ENCODE results near the gene TRAPPC8.

- TF ChIP-seq REST (IDR thresholded peaks at IDR 0.05): no peak
- TF ChIP-seq CTCF (IDR thresholded peaks at IDR 0.05): no peak
- TF ChIP-seq RFX5 (IDR thresholded peaks at IDR 0.05): no peak
- no peak for TF ChIP-seq POLR2A (IDR thresholded peaks at IDR 0.05; ENCODE audit: low read length)
- TF ChIP-seq RNF2 (IDR thresholded peaks at IDR 0.05; ENCODE audit: borderline replicate concordance, low read depth): no peak
- TF ChIP-seq, protein P1, sequence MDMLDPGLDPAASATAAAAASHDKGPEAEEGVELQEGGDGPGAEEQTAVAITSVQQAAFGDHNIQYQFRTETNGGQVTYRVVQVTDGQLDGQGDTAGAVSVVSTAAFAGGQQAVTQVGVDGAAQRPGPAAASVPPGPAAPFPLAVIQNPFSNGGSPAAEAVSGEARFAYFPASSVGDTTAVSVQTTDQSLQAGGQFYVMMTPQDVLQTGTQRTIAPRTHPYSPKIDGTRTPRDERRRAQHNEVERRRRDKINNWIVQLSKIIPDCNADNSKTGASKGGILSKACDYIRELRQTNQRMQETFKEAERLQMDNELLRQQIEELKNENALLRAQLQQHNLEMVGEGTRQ (IDR thresholded peaks at IDR 0.05): no peak
- no peak for TF ChIP-seq E2F6 (IDR thresholded peaks at IDR 0.05; ENCODE audit: borderline replicate concordance, low read depth)
- no peak for TF ChIP-seq POLR2AphosphoS2 (conservative IDR thresholded peaks at IDR 0.05; ENCODE audit: low read length)
- TF ChIP-seq MAX (IDR thresholded peaks at IDR 0.05): no peak
- no peak for TF ChIP-seq HOXB5 (CRISPR knock-in tag; IDR thresholded peaks at IDR 0.05)
- no peak for TF ChIP-seq ESRRA (IDR thresholded peaks at IDR 0.05; ENCODE audit: borderline replicate concordance, low read length)
- TF ChIP-seq EP300 (IDR thresholded peaks at IDR 0.05): no peak
- no peak for TF ChIP-seq MAZ (IDR thresholded peaks at IDR 0.05; ENCODE audit: borderline replicate concordance, low read depth, low read length)
Observed at GRCh38 chr18:31983020-31983419, 40.1 kb upstream of the TRAPPC8 start.

Measured in A549 (cell line).